Thyroid gland (tissue), 4 donors: ENCODE data around the gene ZNF385C.

Experiments used
- CTCF ChIP-seq, 6 experiments: fragments of 200-600 bp in 3 of 6; fragments of 450-650 bp in 3 of 6; sonication (generic) in 3 of 6; IDR thresholded peaks; one replicate each; pipeline ENCODE4 v1.5.1; 2016 to 2019; ENCODE audit warnings: antibody characterized with exemption in 6 of 6, mild to moderate bottlenecking in 2 of 6, inconsistent platforms in 1 of 6, moderate library complexity in 1 of 6
- POLR2A ChIP-seq, 2 donors: fragments of 450-650 bp; IDR thresholded peaks; one replicate each; pipeline ENCODE4 v1.6.1; 2017; ENCODE audit warnings: antibody characterized with exemption in 2 of 2, mild to moderate bottlenecking in 2 of 2, moderate library complexity in 1 of 2

- TF ChIP-seq CTCF (IDR thresholded peaks at IDR 0.05), result no peak
- no peak for TF ChIP-seq POLR2A (IDR thresholded peaks at IDR 0.05)
Observed at GRCh38 chr17:42077755-42078154, 20.5 kb downstream of the ZNF385C start.
